Fibroblast of lung (primary cell): ENCODE results near the gene TMSB4X.

Source experiments
- EZH2 ChIP-seq: IDR thresholded peaks from 2 replicates; pipeline ENCODE4 v1.5.1; 2012; ENCODE audit warnings: low read length, control low read depth, mild to moderate bottlenecking; ENCODE audit errors: missing control alignments
- TF ChIP-seq, protein P1 (sequence below), 2 donors: IDR thresholded peaks in 1 of 2; conservative IDR thresholded peaks in 1 of 2; 1 replicate in 1 of 2; 2 replicates in 1 of 2; pipeline ENCODE4 v1.5.1; 2011 to 2012; ENCODE audit warnings: low read length in 2 of 2, control low read depth in 1 of 2, inconsistent platforms in 1 of 2, low read depth in 1 of 2, mild to moderate bottlenecking in 1 of 2

DNA sequence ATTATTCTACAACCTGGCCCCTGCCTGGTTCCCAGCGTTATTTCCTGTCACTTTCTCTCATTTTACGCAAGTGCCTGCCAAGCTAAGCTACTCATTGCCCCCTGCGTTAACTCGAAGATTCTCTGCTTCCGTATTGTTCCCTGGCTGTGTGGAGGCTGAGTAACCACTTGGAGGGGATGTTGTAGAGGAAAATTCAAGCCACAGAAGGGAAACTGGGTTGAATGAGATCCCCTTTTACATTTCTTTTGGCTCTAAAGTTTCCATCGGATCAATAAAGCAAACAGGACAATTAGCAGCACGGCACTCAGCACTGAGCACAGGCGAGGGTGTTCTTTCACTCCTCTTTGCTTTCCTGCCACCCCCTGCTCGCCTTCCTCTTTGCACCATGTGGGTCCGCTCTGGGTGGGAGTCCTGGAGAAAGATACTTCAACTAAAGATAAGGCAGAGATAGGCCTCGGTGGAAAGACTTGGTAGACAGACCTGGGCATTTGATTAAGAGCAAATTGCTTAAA is 4.2 kb upstream of the TMSB4X start:
- TF ChIP-seq, protein P1, sequence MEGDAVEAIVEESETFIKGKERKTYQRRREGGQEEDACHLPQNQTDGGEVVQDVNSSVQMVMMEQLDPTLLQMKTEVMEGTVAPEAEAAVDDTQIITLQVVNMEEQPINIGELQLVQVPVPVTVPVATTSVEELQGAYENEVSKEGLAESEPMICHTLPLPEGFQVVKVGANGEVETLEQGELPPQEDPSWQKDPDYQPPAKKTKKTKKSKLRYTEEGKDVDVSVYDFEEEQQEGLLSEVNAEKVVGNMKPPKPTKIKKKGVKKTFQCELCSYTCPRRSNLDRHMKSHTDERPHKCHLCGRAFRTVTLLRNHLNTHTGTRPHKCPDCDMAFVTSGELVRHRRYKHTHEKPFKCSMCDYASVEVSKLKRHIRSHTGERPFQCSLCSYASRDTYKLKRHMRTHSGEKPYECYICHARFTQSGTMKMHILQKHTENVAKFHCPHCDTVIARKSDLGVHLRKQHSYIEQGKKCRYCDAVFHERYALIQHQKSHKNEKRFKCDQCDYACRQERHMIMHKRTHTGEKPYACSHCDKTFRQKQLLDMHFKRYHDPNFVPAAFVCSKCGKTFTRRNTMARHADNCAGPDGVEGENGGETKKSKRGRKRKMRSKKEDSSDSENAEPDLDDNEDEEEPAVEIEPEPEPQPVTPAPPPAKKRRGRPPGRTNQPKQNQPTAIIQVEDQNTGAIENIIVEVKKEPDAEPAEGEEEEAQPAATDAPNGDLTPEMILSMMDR (conservative IDR thresholded peaks at IDR 0.05 in 1 of 2, IDR thresholded peaks at IDR 0.05 in 1 of 2; ENCODE audit: low read depth in 1 of 2, low read length in 2 of 2) = peak; percentile 35 to 51
- no peak for TF ChIP-seq EZH2
